DND-41 (cell line): Measurements from ENCODE around the gene KDM1B.

Source experiments
- CTCF ChIP-seq: IDR thresholded peaks from 2 replicates; pipeline ENCODE4 v1.5.1; 2012; ENCODE audit warnings: borderline replicate concordance, low read length, moderate library complexity, mild to moderate bottlenecking; ENCODE audit not compliant: poor library complexity, severe bottlenecking; ENCODE audit errors: extremely low read depth
- EZH2 ChIP-seq: IDR thresholded peaks from 3 replicates; pipeline ENCODE4 v1.6.1; 2012; ENCODE audit warnings: borderline replicate concordance, low read depth, mild to moderate bottlenecking, moderate library complexity, low read length, inconsistent platforms; ENCODE audit not compliant: severe bottlenecking

DNA sequence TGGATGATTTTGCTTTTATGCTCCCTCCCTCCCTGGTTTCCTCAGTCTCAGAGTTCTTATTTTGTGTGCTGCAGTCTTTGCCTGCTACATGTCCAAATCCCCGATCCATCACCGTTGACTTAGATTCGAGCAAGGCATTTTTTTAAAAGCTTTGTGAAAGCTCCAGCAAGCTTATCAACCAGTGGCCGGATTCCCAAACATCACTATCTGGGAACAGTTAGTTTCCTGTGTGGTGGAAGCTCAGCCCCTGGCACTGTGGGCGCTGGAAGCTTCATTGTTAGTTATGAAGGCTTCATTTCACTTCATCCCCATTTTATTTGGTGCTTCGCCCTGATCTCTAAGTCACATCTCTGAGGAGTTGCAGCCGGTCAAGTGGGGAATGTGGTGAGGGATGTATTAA lies 64.4 kb downstream of the KDM1B start:
- TF ChIP-seq CTCF (no peak), EZH2 (no peak)
